ENCODE results near the gene RIMKLA. TPM values are rescaled to one million over a fixed set of nuclear protein-coding genes. Genes with fewer than 3 reads are reported as not detected.

Gene RIMKLA
- total and polyA plus RNA-seq, 2 of the 13 experiments (the other 11 are each of a cell fraction or from before 2014, with no cell fraction given) = 2.5 to 3.8 TPM

DNA sequence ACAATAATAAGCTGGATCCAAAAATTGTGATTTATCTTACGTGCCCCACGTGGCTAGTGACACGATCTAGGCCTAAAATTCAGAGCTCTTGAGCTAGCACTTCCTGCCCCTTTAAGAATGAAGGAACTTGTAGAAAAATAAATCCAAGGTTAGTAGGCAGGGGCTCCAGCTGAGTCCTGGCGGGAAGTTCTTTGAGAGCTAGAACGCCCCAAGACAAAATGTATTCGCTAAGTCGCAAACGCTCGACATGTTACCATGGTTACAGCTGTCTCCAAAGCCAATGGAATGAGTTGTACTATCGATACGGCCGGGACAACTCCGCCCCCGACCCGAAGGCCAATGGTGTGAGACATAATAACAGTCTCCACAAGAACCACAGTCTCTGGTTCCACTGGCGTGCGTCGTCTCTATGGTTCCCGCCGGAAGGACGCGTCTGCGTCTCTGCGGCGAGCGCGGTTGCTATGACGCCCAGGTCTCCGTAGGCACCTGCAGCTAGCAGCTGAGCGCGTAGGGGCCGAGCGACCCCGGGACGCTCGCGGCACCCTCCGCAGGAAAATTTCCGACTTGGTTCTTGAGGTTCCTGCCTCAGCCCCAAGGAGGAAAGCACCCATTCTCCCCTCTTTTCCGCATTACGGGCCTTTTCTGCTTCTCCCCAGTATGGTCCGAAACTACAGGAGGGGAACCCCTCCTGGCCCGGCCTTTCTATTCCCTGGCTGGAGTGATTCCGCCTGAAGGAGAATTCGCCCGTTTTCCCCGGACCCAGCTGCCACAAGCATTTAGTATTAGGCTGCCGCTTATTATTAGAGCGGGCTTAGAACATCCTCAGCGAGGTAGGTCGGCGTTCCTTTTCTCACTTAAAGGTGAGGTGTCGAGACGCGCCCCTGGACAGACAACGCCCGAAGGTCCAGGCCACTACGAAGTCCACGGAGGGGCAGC, 82.5 kb downstream of the RIMKLA start, which contains the start of gene CCDC30 (continued):
- TF ChIP-seq NONO (IDR thresholded peaks at IDR 0.05) (no peak), NONO (CRISPR knock-in tag; conservative IDR thresholded peaks at IDR 0.05) (peak; percentile 62; the same call in 1 of the 2 replicates), REL (CRISPR knock-in tag; conservative IDR thresholded peaks at IDR 0.05) (no peak), SIN3A (IDR thresholded peaks at IDR 0.05; ENCODE audit: borderline replicate concordance, low read depth, low read length) (peak; percentile 99), RARG (CRISPR knock-in tag; IDR thresholded peaks at IDR 0.05; ENCODE audit: low read depth) (no peak), ZNF333 (CRISPR knock-in tag; IDR thresholded peaks at IDR 0.05; ENCODE audit: borderline replicate concordance) (no peak), WIZ (CRISPR knock-in tag; IDR thresholded peaks at IDR 0.05) (no peak), POLR2A (IDR thresholded peaks at IDR 0.05; ENCODE audit: insufficient read depth in 1 of 2, low read depth in 2 of 2, low read length in 2 of 2) (0 out of 4 replicates have a peak, but pooled peaks of 1 of the 2 experiments have one; percentile 31), ZNF674 (CRISPR knock-in tag; IDR thresholded peaks at IDR 0.05; ENCODE audit: low read depth) (no peak), SUZ12 (IDR thresholded peaks at IDR 0.05; ENCODE audit: low read depth, low read length) (no peak), MAFF (IDR thresholded peaks at IDR 0.05; ENCODE audit: low read depth, low read length) (no peak), CHD2 (IDR thresholded peaks at IDR 0.05; ENCODE audit: low read depth, low read length) (no peak), ZNF850 (CRISPR knock-in tag; conservative IDR thresholded peaks at IDR 0.05) (no peak), POLR2G (IDR thresholded peaks at IDR 0.05; ENCODE audit: low read depth, low read length) (peak; percentile 45; the same call in 1 of the 2 replicates), TCF7L2 (IDR thresholded peaks at IDR 0.05; ENCODE audit: low read depth, low read length) (no peak), ZNF230 (CRISPR knock-in tag; IDR thresholded peaks at IDR 0.05) (no peak), ZNF619 (CRISPR knock-in tag; IDR thresholded peaks at IDR 0.05) (0 out of 2 replicates have a peak, but pooled peaks have one; percentile 31), POLR2AphosphoS5 (IDR thresholded peaks at IDR 0.05; ENCODE audit: low read depth, low read length) (no peak), CCDC6 (CRISPR knock-in tag; IDR thresholded peaks at IDR 0.05) (no peak), TEAD3 (CRISPR knock-in tag; optimal IDR thresholded peaks at IDR 0.05; ENCODE audit: borderline replicate concordance) (no peak), JDP2 (CRISPR knock-in tag; IDR thresholded peaks at IDR 0.05; ENCODE audit: borderline replicate concordance) (no peak), KDM4B (CRISPR knock-in tag; IDR thresholded peaks at IDR 0.05) (no peak), ELF1 (CRISPR knock-in tag; IDR thresholded peaks at IDR 0.05) (peak; percentile 37; the same call in 1 of the 2 replicates), ZNF12 (CRISPR knock-in tag; IDR thresholded peaks at IDR 0.05) (no peak), NBN (conservative IDR thresholded peaks at IDR 0.05) (no peak)
- TF ChIP-seq, protein P1, sequence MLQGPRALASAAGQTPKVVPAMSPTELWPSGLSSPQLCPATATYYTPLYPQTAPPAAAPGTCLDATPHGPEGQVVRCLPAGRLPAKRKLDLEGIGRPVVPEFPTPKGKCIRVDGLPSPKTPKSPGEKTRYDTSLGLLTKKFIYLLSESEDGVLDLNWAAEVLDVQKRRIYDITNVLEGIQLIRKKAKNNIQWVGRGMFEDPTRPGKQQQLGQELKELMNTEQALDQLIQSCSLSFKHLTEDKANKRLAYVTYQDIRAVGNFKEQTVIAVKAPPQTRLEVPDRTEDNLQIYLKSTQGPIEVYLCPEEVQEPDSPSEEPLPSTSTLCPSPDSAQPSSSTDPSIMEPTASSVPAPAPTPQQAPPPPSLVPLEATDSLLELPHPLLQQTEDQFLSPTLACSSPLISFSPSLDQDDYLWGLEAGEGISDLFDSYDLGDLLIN (CRISPR knock-in tag; IDR thresholded peaks at IDR 0.05; ENCODE audit: borderline replicate concordance) = no peak
- TF ChIP-seq, protein P2, sequence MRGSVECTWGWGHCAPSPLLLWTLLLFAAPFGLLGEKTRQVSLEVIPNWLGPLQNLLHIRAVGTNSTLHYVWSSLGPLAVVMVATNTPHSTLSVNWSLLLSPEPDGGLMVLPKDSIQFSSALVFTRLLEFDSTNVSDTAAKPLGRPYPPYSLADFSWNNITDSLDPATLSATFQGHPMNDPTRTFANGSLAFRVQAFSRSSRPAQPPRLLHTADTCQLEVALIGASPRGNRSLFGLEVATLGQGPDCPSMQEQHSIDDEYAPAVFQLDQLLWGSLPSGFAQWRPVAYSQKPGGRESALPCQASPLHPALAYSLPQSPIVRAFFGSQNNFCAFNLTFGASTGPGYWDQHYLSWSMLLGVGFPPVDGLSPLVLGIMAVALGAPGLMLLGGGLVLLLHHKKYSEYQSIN (CRISPR knock-in tag; IDR thresholded peaks at IDR 0.05; ENCODE audit: borderline replicate concordance) = no peak
- TF ChIP-seq, protein P3, sequence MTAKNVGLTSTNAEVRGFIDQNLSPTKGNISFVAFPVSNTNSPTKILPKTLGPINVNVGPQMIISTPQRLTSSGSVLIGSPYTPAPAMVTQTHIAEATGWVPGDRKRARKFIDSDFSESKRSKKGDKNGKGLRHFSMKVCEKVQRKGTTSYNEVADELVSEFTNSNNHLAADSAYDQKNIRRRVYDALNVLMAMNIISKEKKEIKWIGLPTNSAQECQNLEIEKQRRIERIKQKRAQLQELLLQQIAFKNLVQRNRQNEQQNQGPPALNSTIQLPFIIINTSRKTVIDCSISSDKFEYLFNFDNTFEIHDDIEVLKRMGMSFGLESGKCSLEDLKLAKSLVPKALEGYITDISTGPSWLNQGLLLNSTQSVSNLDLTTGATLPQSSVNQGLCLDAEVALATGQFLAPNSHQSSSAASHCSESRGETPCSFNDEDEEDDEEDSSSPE (CRISPR knock-in tag; IDR thresholded peaks at IDR 0.05) = peak; percentile 71
- TF ChIP-seq, protein P4, sequence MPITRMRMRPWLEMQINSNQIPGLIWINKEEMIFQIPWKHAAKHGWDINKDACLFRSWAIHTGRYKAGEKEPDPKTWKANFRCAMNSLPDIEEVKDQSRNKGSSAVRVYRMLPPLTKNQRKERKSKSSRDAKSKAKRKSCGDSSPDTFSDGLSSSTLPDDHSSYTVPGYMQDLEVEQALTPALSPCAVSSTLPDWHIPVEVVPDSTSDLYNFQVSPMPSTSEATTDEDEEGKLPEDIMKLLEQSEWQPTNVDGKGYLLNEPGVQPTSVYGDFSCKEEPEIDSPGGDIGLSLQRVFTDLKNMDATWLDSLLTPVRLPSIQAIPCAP (CRISPR knock-in tag; IDR thresholded peaks at IDR 0.05; ENCODE audit: low read depth) = no peak

All from HepG2 (cell line).